Measurements from ENCODE around the gene GNB3. TPM values are rescaled to one million over a fixed set of nuclear protein-coding genes. Genes with fewer than 3 reads are reported as not detected.

Gene GNB3
- total RNA-seq (1 to 10 TPM in 5 of 6 donors, under 1 TPM in 1; 0.89 to 2.7 (median 1.5) TPM), polyA plus RNA-seq (10 to 100 TPM in 1 of 2 donors, 1 to 10 TPM in 1; 6.2 to 12.6 TPM)

DNA sequence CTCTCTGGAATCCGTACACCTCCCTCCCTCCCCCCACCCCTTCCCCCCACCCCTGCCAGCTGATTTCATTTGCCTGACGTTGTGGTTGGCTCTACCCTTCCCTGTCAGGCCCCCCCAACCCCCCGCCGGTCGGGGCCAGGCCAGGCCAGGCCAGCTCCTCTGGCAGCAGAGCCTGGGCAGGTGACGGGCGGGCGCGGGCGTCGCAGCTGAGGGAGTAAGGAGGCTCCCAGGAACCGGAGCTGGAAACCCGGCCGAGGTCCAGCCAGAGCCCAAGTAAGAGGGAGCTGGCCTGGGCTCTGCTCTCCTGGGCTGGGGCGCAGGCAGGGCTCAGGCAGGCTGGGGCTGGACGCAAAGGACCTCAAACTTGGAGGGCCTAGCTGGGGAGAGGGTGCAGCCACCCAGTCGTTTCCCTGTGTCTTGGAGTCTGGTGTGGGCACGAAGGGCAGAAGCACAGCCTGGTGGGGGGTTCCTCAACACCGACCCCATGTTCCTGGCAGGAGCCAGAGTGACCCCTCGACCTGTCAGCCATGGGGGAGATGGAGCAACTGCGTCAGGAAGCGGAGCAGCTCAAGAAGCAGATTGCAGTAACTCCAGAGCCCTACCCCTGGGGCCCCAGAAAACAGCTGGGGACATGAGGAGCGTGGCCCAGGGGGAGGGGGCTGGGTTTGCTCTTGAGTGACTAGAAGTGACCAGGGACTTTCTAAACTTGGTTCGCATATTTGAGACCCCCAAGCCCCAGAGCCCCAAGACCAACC lies at the start of gene GNB3:
TSS of gene GNB3 (plus strand) at position 165 of the 755 bp plus-strand sequence. CDS start at position 528, 363 bp downstream.
- 75 to 81% methylated on average over 24 of the region's 24 CpGs for WGBS, 2 donors
- intact Hi-C loops (cut with DNase I): no loop called here
- H3K4me3 ChIP-seq: no peak within 1 kb of the TSS
- no peak for ATAC-seq
- H3K36me3 ChIP-seq: no peaks in the 10 kb centered on the region
- FAIRE-seq: no peak
- no peaks in the 10 kb centered on the region for H3K9me3 ChIP-seq
- H3K27ac ChIP-seq: no peak within 1 kb of the TSS
- H3K27me3 ChIP-seq: no peaks in the 10 kb centered on the region
- H3K4me1 ChIP-seq: no peaks in the 10 kb centered on the region
- TF ChIP-seq, protein P1, sequence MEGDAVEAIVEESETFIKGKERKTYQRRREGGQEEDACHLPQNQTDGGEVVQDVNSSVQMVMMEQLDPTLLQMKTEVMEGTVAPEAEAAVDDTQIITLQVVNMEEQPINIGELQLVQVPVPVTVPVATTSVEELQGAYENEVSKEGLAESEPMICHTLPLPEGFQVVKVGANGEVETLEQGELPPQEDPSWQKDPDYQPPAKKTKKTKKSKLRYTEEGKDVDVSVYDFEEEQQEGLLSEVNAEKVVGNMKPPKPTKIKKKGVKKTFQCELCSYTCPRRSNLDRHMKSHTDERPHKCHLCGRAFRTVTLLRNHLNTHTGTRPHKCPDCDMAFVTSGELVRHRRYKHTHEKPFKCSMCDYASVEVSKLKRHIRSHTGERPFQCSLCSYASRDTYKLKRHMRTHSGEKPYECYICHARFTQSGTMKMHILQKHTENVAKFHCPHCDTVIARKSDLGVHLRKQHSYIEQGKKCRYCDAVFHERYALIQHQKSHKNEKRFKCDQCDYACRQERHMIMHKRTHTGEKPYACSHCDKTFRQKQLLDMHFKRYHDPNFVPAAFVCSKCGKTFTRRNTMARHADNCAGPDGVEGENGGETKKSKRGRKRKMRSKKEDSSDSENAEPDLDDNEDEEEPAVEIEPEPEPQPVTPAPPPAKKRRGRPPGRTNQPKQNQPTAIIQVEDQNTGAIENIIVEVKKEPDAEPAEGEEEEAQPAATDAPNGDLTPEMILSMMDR (IDR thresholded peaks at IDR 0.05): no peak
- no peak for DNase-seq

DNA sequence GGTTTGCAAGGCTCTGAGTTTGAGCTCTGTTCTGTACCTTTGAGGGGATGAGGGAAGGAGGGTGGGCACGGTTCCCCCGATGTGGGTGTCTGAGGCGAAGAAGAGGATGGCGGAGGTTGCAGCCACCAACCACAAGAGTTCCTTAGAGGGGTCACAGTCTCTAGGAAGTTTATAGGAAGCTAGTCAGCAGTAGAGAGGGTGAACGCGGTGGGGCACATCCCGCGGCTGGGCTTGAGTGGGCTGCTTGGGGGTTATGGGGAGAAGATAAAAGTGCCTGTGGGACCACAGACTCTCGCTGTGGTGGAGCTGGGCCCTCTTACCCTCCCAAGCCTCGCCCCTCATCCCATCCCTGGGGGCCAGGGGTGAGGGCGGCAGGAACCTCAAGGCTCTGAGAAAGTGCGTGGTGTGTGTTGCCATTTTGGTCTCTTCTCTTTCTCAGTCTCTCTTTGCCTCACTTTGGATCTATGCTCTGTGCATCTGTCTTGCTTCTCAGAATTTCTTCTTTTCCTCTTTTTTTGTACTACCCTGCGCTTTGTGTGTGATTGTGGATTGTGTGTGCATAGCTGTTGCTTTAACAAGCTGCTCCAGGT lies 48.7 kb upstream of the GNB3 start:
- no peak for FAIRE-seq

DNA sequence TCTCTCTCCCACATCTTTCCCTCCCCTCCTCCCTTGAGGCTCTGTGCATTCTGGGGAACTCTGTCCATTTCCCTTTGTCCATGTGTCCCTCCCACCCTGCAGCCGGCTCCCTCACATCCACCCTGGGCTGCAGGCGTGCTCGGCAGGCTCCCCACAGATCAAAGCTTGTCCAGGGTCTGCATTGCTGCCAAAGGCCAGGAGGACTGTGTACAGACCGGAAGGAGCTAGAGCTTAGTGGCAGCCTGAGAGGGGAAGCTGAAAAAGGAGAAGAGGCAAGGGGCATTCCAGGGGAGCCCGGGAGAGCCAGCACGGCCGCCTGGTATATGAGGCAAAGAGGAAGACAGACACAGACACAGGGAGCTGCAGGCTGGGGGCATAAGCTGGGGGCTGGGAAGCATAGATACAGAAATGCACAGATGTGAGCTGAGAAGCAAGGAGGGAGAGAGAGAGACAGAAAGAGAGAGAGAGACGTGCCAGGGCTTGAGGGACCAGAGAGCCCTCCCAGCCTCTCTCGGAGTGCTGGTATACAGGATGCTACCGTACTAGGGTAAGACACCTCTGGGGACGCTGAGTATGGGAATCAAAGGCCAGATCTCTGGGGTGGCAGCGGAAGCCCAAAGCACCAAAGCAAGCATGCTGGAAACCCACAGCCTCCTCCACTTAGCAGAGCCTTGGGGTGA lies 48.1 kb upstream of the GNB3 start:
- TF ChIP-seq, protein P1 (IDR thresholded peaks at IDR 0.05): no peak
- peak overlapping the region in 1 of 4 donors; percentile 36 for H3K27ac ChIP-seq
- no peaks in the 10 kb centered on the region for H3K27me3 ChIP-seq
- intact Hi-C loops (cut with DNase I): no loop called here
- H3K36me3 ChIP-seq: no peaks in the 10 kb centered on the region
- DNase-seq (peak in 2 of 6 donors; percentile 30 to 50), FAIRE-seq (no peak), ATAC-seq (peak in 3 of 4 donors; percentile 35 to 81 (median 69))
- no peaks in the 10 kb centered on the region for H3K9me3 ChIP-seq
- H3K4me1 ChIP-seq: no peaks in the 10 kb centered on the region
- 38 to 44% methylated on average over 12 of the region's 12 CpGs for WGBS, 2 donors
- H3K4me3 ChIP-seq: no peak overlapping the region

More for the DNA sequence above, 48.7 kb upstream of the GNB3 start:
- Histone ChIP-seq H3K27me3 (no peaks in the 10 kb centered on the region), H3K4me1 (no peaks in the 10 kb centered on the region), H3K36me3 (no peaks in the 10 kb centered on the region), H3K27ac (peak overlapping the region in 1 of 4 donors; percentile 36), H3K4me3 (no peak overlapping the region), H3K9me3 (no peaks in the 10 kb centered on the region)
- intact Hi-C loops (cut with DNase I): no loop called here
- WGBS, 2 donors: 77 to 78% methylated on average over 13 of the region's 13 CpGs
- peak in 1 of 4 donors; percentile 23 for ATAC-seq
- DNase-seq: peak in 1 of 6 donors; percentile 31
- TF ChIP-seq, protein P1 (IDR thresholded peaks at IDR 0.05): no peak

DNA sequence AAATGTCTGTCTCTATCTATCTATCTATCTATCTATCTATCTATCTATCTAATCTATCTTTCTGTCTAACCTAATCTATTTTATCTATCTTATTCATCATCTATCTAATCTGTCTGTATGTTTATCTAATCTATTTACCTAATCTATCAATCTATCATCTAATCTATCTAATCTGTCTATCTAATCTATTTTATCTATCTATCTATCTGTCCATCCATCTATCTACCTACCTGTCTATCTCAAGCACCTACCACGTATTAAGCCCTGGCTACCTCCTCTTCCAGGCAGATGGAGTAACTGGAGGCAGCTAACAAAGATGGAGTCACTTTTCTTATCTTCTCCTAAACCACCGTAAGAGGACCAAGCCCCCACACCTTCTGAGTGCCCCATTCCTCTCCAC lies 45.6 kb upstream of the GNB3 start:
- H3K27me3 ChIP-seq: no peaks in the 10 kb centered on the region
- no peaks in the 10 kb centered on the region for H3K36me3 ChIP-seq
- no peaks in the 10 kb centered on the region for H3K9me3 ChIP-seq
- H3K4me3 ChIP-seq: no peak overlapping the region
- DNase-seq (no peak), ATAC-seq (no peak), FAIRE-seq (no peak)
- TF ChIP-seq, protein P1 (IDR thresholded peaks at IDR 0.05): no peak
- 42 to 49% methylated on average over 2 of the region's 2 CpGs for WGBS, 2 donors
- no peaks in the 10 kb centered on the region for H3K4me1 ChIP-seq
- intact Hi-C loops (cut with DNase I): no loop called here
- no peak overlapping the region for H3K27ac ChIP-seq

Data from pancreas (tissue), 10 donors.